ENCODE data around the gene NOX5.
"Not testable (repeated sequence)": the region's sequence is repeated elsewhere in the genome, so short reads cannot be mapped to it uniquely, and the experiment has no call there.

Gene NOX5

DNA sequence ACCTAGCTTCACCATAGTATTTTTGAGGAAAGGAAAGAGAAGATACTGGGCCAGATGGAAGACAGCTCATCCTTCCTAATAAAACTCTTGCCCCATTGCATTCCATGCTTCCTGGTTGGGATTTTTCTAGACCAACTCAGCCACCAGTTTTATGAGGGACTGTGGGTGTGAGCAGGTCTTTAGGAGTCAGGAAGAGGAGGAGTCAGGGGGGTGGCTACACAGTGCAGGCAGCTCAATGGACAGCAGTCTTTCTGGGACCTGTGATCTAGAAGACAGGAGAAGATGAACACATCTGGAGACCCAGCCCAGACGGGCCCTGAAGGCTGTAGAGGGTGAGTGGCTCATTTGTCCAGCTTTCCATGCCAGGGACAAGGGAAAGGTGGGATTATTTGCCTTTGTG, at the start of gene NOX5:
TSS of gene NOX5 (plus strand) at position 242 of the 400 bp plus-strand sequence. CDS start at position 283, 41 bp downstream.
- Histone ChIP-seq H3K4me1 (ENCODE audit: insufficient read depth, low read length) (no peaks in the 10 kb centered on the region), H3K9me3 (ENCODE audit: control insufficient read depth, insufficient read depth, low read length) (no peaks in the 10 kb centered on the region), H3K36me3 (ENCODE audit: insufficient read depth, low read length) (no peaks in the 10 kb centered on the region), H3K9ac (ENCODE audit: low read depth, low read length) (no peak within 1 kb of the TSS)

DNA sequence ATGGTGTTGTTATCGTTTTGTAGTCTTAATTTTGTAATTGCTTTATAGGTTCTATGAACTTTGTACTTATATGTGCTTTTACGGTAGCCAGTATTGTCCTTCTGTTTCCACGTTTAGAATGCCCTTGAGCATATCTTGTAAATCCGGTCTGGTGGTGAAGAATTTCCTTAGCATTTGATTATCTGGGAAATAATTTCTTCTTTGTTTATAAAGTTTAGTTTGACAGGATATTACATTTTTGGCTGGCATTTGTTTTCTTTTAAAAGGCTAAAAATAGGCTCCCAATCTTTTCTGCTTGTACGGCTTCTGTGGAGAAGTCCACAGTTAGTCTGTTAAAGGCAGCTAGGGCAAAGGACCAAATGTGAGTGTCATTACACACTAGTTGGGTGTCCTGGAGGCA, 47.5 kb upstream of the NOX5 start:
- no peak overlapping the region for H3K9ac ChIP-seq (ENCODE audit: low read depth, low read length)
- no peaks in the 10 kb centered on the region for H3K4me1 ChIP-seq (ENCODE audit: insufficient read depth, low read length)
- no peaks in the 10 kb centered on the region for H3K36me3 ChIP-seq (ENCODE audit: insufficient read depth, low read length)
- H3K9me3 ChIP-seq (ENCODE audit: control insufficient read depth, insufficient read depth, low read length): peaks cover 16% of the 10 kb centered on the region; the same call in 1 of the 2 replicates

GRCh38 chr15:68967948-68968347, 46.5 kb upstream of the NOX5 start:
- Histone ChIP-seq H3K9ac (ENCODE audit: low read depth, low read length) (no peak overlapping the region), H3K4me1 (ENCODE audit: insufficient read depth, low read length) (no peaks in the 10 kb centered on the region), H3K36me3 (ENCODE audit: insufficient read depth, low read length) (no peaks in the 10 kb centered on the region), H3K9me3 (ENCODE audit: control insufficient read depth, insufficient read depth, low read length) (peaks cover 16% of the 10 kb centered on the region; the same call in 1 of the 2 replicates)

DNA sequence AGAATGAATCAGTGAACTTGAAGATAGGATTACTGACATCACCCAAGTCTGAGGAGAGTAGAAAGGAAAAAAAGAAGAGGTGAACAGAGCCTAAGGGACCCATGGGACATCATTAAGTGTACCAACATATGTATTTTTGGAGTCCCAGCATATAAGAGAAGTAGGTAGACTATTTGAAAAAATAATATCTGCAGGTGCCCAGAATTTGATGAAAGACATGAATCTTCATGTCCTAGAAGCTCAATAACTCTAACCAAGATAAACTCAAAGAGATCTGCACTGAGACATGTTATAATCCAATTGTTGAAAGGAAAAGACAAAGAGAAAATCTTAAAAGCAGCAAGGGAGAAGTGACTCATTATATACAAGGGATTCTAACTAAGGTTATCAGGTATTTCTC, 45.2 kb upstream of the NOX5 start:
- H3K9me3 ChIP-seq (ENCODE audit: control insufficient read depth, insufficient read depth, low read length): peaks cover 16% of the 10 kb centered on the region; the same call in 1 of the 2 replicates
- no peaks in the 10 kb centered on the region for H3K4me1 ChIP-seq (ENCODE audit: insufficient read depth, low read length)
- H3K9ac ChIP-seq (ENCODE audit: low read depth, low read length): no peak overlapping the region
- H3K36me3 ChIP-seq (ENCODE audit: insufficient read depth, low read length): no peaks in the 10 kb centered on the region

DNA sequence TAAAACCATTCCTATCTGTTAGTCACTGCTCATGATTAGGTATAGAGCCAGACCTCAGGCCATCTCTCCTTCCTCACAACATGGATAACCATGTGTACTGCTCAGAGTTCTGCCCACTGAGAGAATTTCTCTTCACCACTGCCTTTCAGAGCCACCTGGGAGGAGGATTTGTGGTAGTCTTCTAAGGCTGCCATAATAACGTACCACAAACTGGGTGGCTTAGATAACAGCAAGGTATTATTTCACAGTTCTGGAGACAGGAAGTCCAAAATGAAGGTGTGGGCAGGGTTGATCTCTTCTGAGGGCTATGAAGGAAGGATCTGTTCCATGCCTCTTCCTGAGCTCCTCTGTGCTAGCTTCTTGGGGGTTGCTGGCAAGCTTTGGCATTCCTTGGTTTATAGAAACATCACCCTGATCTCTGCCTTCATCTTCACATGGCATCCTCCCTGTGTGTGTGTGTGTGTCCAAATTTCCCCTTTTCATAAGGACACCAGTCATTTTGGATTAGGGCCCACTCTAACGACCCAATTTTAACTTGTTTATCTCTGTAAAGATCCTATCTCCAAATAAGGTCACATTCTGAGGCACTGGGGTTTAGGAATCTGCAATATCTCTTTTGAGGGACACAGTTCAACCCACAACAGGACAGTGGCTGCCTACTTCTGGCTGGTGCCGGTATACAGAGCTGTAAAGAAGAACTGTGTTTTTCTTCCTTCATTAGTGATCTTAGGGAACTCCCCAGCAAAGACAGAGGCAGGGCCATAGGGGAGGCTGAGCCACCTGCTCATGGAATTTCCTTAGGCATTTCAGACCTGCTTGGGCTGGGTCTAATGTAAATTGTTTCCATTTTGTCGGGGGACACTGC, 42.1 kb upstream of the NOX5 start:
- H3K9me3 ChIP-seq (ENCODE audit: control insufficient read depth, insufficient read depth, low read length): peaks cover 9% of the 10 kb centered on the region; the same call in 1 of the 2 replicates
- H3K9ac ChIP-seq (ENCODE audit: low read depth, low read length): no peak overlapping the region
- H3K36me3 ChIP-seq (ENCODE audit: insufficient read depth, low read length): no peaks in the 10 kb centered on the region
- no peaks in the 10 kb centered on the region for H3K4me1 ChIP-seq (ENCODE audit: insufficient read depth, low read length)

- H3K9me3 ChIP-seq (ENCODE audit: control insufficient read depth, insufficient read depth, low read length); H3K9ac ChIP-seq (ENCODE audit: low read depth, low read length); H3K4me1 ChIP-seq (ENCODE audit: insufficient read depth, low read length); H3K36me3 ChIP-seq (ENCODE audit: insufficient read depth, low read length): not testable (repeated sequence)
These were observed 38.8 kb upstream of the NOX5 start for GRCh38 chr15:68975651-68976160.

DNA sequence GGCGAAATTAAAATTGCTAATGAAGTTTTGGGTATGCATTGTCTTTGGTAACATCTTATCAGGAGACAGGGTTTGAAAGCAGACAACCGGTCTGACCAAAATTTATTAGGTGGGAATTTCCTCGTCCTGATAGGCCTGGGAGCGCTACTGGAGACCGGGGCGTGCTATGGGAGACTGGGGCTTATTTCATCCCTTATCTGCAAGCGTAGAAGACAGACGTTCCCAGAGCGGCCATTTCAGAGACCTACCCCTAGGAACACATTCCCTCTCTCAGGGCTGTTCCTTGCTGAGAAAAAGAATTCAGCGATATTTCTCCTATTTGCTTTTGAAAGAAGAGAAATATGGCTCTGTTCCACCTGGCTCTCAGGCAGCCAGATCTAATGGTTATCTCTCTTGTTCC, 37.1 kb upstream of the NOX5 start:
- not testable (repeated sequence) for H3K9ac ChIP-seq (ENCODE audit: low read depth, low read length); H3K36me3 ChIP-seq (ENCODE audit: insufficient read depth, low read length); H3K4me1 ChIP-seq (ENCODE audit: insufficient read depth, low read length); H3K9me3 ChIP-seq (ENCODE audit: control insufficient read depth, insufficient read depth, low read length)

DNA sequence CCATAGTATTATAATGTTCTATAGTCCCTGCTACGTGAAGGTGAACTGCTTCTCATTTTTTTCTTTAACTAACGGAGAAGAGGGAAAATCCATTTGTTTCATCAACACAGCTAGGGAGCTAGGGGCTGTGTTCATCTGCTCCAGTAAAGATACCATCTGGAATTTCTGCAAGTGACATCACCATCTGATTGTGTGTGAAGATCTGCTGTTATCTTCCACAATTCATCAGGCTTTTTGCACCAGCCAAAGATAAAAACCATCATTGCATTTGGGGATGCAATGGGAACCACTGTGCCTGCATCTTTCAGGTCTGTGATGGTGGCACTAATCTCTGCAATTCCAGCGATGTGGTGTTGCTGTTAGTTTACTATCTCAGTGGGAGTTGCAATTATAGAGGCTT, 35.5 kb upstream of the NOX5 start:
- peaks cover 3% of the 10 kb centered on the region; the same call in 1 of the 2 replicates for H3K9me3 ChIP-seq (ENCODE audit: control insufficient read depth, insufficient read depth, low read length)
- H3K4me1 ChIP-seq (ENCODE audit: insufficient read depth, low read length): no peaks in the 10 kb centered on the region
- H3K9ac ChIP-seq (ENCODE audit: low read depth, low read length): no peak overlapping the region
- no peaks in the 10 kb centered on the region for H3K36me3 ChIP-seq (ENCODE audit: insufficient read depth, low read length)

GRCh38 chr15:68979816-68980215, 34.7 kb upstream of the NOX5 start:
- Histone ChIP-seq H3K4me1 (ENCODE audit: insufficient read depth, low read length) (no peaks in the 10 kb centered on the region), H3K36me3 (ENCODE audit: insufficient read depth, low read length) (no peaks in the 10 kb centered on the region), H3K9ac (ENCODE audit: low read depth, low read length) (no peak overlapping the region), H3K9me3 (ENCODE audit: control insufficient read depth, insufficient read depth, low read length) (peaks cover 3% of the 10 kb centered on the region; the same call in 1 of the 2 replicates)

DNA sequence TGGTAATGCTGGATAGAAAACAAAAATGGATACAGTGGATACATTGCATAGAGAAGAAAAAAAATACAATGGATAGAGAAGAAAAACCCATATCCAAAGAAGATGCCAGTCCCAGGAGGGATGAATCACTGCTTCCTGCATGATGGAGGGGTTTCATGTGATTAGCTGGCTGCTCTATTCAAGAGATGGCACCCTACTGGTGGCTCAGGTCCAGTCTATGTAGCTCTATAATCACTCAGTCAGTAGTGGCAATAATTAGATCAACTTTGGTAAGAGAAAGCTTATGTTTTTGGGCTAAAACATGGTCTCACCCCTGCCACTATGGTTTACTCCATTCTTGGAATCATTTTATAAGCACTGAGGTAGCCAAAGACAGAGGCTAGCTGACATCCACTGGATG, 33.7 kb upstream of the NOX5 start:
- H3K9me3 ChIP-seq (ENCODE audit: control insufficient read depth, insufficient read depth, low read length): peaks cover 3% of the 10 kb centered on the region; the same call in 1 of the 2 replicates
- H3K36me3 ChIP-seq (ENCODE audit: insufficient read depth, low read length): no peaks in the 10 kb centered on the region
- no peak overlapping the region for H3K9ac ChIP-seq (ENCODE audit: low read depth, low read length)
- H3K4me1 ChIP-seq (ENCODE audit: insufficient read depth, low read length): no peaks in the 10 kb centered on the region

DNA sequence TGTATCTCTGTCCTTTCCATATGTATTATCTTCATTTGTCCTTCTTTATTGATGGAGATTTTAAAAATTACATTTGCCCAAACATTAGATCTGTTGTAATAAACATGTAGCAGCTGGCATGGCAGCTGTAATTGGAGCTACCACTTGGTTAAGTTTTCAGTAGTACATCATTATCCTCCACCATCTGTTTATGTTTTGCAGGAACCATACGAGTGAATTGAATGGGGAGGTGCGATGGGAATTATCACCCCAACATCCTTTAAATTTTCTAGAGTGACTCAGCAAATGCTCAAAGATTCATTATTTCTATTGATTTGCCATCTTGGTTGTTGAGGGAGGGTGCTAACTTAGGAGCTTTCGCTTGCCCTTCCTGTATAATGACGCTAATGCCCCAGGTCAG, 32.6 kb upstream of the NOX5 start:
- Histone ChIP-seq H3K9me3 (ENCODE audit: control insufficient read depth, insufficient read depth, low read length) (no peaks in the 10 kb centered on the region; the same call in 1 of the 2 replicates), H3K36me3 (ENCODE audit: insufficient read depth, low read length) (no peaks in the 10 kb centered on the region), H3K4me1 (ENCODE audit: insufficient read depth, low read length) (no peaks in the 10 kb centered on the region), H3K9ac (ENCODE audit: low read depth, low read length) (no peak overlapping the region)

DNA sequence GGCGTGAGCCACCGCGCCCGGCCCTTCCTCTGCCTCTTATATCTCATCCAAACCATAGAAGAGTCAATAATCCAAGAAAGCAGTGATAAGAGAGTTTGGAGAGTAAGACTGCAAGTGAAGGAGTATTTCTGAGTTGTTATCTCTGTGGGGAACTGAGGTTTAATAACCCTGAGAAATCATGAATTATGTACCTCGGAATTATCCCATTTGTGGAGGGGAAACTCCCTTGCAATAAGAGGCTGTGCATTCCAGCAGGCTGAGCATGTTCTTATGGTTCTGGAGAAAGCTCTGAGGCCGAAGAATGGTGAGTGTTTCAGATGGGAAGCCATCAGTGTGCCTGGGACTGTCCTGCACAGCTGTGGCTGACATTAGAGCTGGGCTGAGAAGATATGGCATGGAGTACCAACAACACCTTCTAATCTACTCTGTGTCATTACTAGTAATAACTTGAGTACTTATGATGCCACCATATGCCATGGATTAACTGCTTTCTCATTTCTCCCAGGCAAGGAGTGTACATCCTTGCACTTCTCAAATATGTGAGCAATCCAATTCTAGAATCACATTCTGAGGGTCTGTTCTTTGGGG, 31.4 kb upstream of the NOX5 start:
- H3K4me1 ChIP-seq (ENCODE audit: insufficient read depth, low read length): no peaks in the 10 kb centered on the region
- H3K9ac ChIP-seq (ENCODE audit: low read depth, low read length): no peak overlapping the region
- H3K36me3 ChIP-seq (ENCODE audit: insufficient read depth, low read length): no peaks in the 10 kb centered on the region
- no peaks in the 10 kb centered on the region; the same call in 1 of the 2 replicates for H3K9me3 ChIP-seq (ENCODE audit: control insufficient read depth, insufficient read depth, low read length)

- no peaks in the 10 kb centered on the region; the same call in 1 of the 2 replicates for H3K9me3 ChIP-seq (ENCODE audit: control insufficient read depth, insufficient read depth, low read length)
These were observed 30.5 kb upstream of the NOX5 start for GRCh38 chr15:68983961-68984481.

GRCh38 chr15:68984586-68984985, 29.9 kb upstream of the NOX5 start:
- Histone ChIP-seq H3K9ac (ENCODE audit: low read depth, low read length) (no peak overlapping the region), H3K4me1 (ENCODE audit: insufficient read depth, low read length) (no peaks in the 10 kb centered on the region), H3K36me3 (ENCODE audit: insufficient read depth, low read length) (no peaks in the 10 kb centered on the region), H3K9me3 (ENCODE audit: control insufficient read depth, insufficient read depth, low read length) (no peaks in the 10 kb centered on the region; the same call in 1 of the 2 replicates)

More at GRCh38 chr15:68983961-68984481, 30.5 kb upstream of the NOX5 start:
- H3K9ac ChIP-seq (ENCODE audit: low read depth, low read length): no peak overlapping the region
- H3K36me3 ChIP-seq (ENCODE audit: insufficient read depth, low read length): no peaks in the 10 kb centered on the region
- H3K4me1 ChIP-seq (ENCODE audit: insufficient read depth, low read length): no peaks in the 10 kb centered on the region
